ENCODE data around the gene CMC2. TPM values are rescaled to one million over a fixed set of nuclear protein-coding genes. Genes with fewer than 3 reads are reported as not detected.
A peak's percentile ranks its signal among the peaks of the same experiment; 100 is the strongest.

CMC2 gene
- total RNA-seq, 1 experiment from 2014 or later = 82.0 TPM

DNA sequence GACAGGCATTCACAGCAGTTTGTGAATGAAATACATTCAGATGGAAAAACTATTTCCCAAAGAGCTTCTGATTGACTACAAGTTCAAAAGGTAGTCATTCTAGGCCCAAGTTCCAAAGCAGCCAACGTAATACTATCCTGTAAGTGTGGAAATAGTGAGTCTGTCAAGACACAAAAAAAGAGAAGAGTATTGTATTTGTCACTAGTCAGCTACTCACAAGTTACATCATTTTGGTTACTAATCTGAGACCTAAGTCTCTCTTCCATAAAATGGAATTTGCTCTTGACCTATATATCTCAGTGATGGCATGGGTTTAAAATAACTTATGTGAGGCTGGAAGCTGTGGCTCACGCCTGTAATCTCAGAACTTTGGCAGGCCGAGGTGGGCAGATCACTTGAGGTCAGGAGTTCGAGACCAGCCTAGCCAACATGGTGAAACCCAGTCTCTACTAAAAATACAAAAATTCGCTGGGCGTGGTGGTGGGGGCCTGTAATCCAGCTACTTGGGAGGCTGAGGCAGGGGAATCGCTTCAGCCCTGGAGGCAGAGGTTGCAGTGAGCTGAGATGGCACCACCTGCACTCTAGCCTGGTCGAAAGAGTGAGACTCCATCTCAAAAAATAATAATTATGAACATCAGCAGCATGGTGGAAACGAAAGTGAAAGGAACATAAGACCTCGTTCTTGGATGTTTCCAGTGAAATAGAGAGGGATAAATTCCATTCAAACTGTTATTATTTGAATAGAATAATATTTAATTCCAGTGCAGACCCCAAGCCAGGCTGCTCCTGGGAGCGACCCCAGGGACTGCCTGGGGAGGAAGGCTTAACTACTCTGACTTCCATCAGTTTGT lies 2.9 kb downstream of the CMC2 start:
- CTCF ChIA-PET = interaction anchor here (0.8 to 1.2 kb wide), 2 partner anchors 73 to 886 kb away, joined by 3 to 4 read pairs; partner anchors contain the start of gene C16orf46
- H3K4me1 ChIP-seq (ENCODE audit: control insufficient read depth, insufficient read depth, low read length) = peaks cover 8% of the 10 kb centered on the region
- in situ Hi-C loops (cut with HindIII; ENCODE audit: low pct_unique_long_range_greater_than_20kb, low sequenced_read_pairs) = no loop called here
- DNase-seq (ENCODE audit: low read depth, low spot score) (no peak), ATAC-seq (no peak)
- no TSS peak for BruUV-seq (replicated peaks)
- TF ChIP-seq, protein P1, sequence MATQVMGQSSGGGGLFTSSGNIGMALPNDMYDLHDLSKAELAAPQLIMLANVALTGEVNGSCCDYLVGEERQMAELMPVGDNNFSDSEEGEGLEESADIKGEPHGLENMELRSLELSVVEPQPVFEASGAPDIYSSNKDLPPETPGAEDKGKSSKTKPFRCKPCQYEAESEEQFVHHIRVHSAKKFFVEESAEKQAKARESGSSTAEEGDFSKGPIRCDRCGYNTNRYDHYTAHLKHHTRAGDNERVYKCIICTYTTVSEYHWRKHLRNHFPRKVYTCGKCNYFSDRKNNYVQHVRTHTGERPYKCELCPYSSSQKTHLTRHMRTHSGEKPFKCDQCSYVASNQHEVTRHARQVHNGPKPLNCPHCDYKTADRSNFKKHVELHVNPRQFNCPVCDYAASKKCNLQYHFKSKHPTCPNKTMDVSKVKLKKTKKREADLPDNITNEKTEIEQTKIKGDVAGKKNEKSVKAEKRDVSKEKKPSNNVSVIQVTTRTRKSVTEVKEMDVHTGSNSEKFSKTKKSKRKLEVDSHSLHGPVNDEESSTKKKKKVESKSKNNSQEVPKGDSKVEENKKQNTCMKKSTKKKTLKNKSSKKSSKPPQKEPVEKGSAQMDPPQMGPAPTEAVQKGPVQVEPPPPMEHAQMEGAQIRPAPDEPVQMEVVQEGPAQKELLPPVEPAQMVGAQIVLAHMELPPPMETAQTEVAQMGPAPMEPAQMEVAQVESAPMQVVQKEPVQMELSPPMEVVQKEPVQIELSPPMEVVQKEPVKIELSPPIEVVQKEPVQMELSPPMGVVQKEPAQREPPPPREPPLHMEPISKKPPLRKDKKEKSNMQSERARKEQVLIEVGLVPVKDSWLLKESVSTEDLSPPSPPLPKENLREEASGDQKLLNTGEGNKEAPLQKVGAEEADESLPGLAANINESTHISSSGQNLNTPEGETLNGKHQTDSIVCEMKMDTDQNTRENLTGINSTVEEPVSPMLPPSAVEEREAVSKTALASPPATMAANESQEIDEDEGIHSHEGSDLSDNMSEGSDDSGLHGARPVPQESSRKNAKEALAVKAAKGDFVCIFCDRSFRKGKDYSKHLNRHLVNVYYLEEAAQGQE (IDR thresholded peaks at IDR 0.05; ENCODE audit: insufficient read depth in 1 of 2, low read depth in 2 of 2, low read length in 1 of 2) = no peak
- TF ChIP-seq SIN3A (IDR thresholded peaks at IDR 0.05; ENCODE audit: borderline replicate concordance, insufficient read depth, low read depth, low read length) (no peak), TCF7L2 (IDR thresholded peaks at IDR 0.05; ENCODE audit: low read depth, low read length) (no peak), POLR2AphosphoS5 (IDR thresholded peaks at IDR 0.05; ENCODE audit: low read depth, low read length) (no peak)
- TF ChIP-seq, protein P2, sequence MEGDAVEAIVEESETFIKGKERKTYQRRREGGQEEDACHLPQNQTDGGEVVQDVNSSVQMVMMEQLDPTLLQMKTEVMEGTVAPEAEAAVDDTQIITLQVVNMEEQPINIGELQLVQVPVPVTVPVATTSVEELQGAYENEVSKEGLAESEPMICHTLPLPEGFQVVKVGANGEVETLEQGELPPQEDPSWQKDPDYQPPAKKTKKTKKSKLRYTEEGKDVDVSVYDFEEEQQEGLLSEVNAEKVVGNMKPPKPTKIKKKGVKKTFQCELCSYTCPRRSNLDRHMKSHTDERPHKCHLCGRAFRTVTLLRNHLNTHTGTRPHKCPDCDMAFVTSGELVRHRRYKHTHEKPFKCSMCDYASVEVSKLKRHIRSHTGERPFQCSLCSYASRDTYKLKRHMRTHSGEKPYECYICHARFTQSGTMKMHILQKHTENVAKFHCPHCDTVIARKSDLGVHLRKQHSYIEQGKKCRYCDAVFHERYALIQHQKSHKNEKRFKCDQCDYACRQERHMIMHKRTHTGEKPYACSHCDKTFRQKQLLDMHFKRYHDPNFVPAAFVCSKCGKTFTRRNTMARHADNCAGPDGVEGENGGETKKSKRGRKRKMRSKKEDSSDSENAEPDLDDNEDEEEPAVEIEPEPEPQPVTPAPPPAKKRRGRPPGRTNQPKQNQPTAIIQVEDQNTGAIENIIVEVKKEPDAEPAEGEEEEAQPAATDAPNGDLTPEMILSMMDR (IDR thresholded peaks at IDR 0.05) = no peak
- peak overlapping the region; percentile 84 to 88 for H3K4me3 ChIP-seq (ENCODE audit: low read depth in 2 of 2, low read length in 2 of 2)
- no peaks in the 10 kb centered on the region for H3K9me3 ChIP-seq (ENCODE audit: control insufficient read depth, insufficient read depth, low read depth, low read length)
- POLR2A ChIA-PET = interaction anchor here (0.6 kb wide), 1 partner anchor 14 kb away, joined by 8 read pairs; no protein-coding TSS in a partner anchor
- H3K27ac ChIP-seq (ENCODE audit: low read length) = peak overlapping the region; percentile 88
- intact Hi-C loops (cut with micrococcal nuclease; ENCODE audit: unreplicated experiment) = loop anchor here (10.0 kb wide), 1 partner anchor 731 kb away; no protein-coding TSS in a partner anchor
- no peaks in the 10 kb centered on the region for H3K27me3 ChIP-seq (ENCODE audit: control insufficient read depth, insufficient read depth, low read length)
- peaks cover 8% of the 10 kb centered on the region; the same call in 1 of the 2 replicates for H3K36me3 ChIP-seq (ENCODE audit: control insufficient read depth, insufficient read depth, low read length)

DNA sequence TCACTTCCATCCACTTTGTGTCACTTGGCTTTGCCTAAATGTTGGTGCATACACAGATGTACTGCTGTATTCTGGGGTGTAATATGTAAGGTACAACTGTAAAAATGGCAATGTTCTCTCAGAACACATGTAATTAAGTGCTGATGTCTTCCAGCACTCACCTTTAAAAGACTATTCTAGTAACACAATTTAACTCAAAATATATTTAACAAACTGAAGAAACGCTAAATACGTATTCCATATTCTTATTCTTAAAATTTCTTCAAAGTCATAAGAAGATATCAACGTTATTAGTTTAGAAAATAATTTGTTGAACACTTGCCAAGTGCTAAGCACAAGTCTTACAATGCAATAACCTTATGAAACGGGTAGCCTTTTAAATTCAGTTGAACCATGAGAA lies 3.6 kb downstream of the CMC2 start:
- peaks cover 4% of the 10 kb centered on the region for H3K4me1 ChIP-seq (ENCODE audit: control insufficient read depth, insufficient read depth, low read length)
- DNase-seq (ENCODE audit: low read depth, low spot score) = no peak
- no peaks in the 10 kb centered on the region for H3K9me3 ChIP-seq (ENCODE audit: control insufficient read depth, insufficient read depth, low read depth, low read length)
- H3K27me3 ChIP-seq (ENCODE audit: control insufficient read depth, insufficient read depth, low read length) = no peaks in the 10 kb centered on the region
- TF ChIP-seq, protein P1 (IDR thresholded peaks at IDR 0.05; ENCODE audit: insufficient read depth in 1 of 2, low read depth in 2 of 2, low read length in 1 of 2) = no peak
- TF ChIP-seq SIN3A (IDR thresholded peaks at IDR 0.05; ENCODE audit: borderline replicate concordance, insufficient read depth, low read depth, low read length) = no peak
- TF ChIP-seq POLR2AphosphoS5 (IDR thresholded peaks at IDR 0.05; ENCODE audit: low read depth, low read length) = no peak
- TF ChIP-seq TCF7L2 (IDR thresholded peaks at IDR 0.05; ENCODE audit: low read depth, low read length) = no peak
- TF ChIP-seq, protein P2 (IDR thresholded peaks at IDR 0.05) = no peak
- no peak for ATAC-seq
- no TSS peak for BruUV-seq (replicated peaks)
- POLR2A ChIA-PET = no interaction called here
- no peak overlapping the region for H3K4me3 ChIP-seq (ENCODE audit: low read depth in 2 of 2, low read length in 2 of 2)
- CTCF ChIA-PET = no interaction called here
- intact Hi-C loops (cut with micrococcal nuclease; ENCODE audit: unreplicated experiment) = loop anchor here (10.0 kb wide), 1 partner anchor 732 kb away; no protein-coding TSS in a partner anchor
- H3K36me3 ChIP-seq (ENCODE audit: control insufficient read depth, insufficient read depth, low read length) = peaks cover 8% of the 10 kb centered on the region; the same call in 1 of the 2 replicates
- H3K27ac ChIP-seq (ENCODE audit: low read length) = no peak overlapping the region
- in situ Hi-C loops (cut with HindIII; ENCODE audit: low pct_unique_long_range_greater_than_20kb, low sequenced_read_pairs) = no loop called here

Data from Panc1 (cell line).